ENCODE results near the gene HEYL. TPM values are rescaled to one million over a fixed set of nuclear protein-coding genes. Genes with fewer than 3 reads are reported as not detected.
A peak's percentile ranks its signal among the peaks of the same experiment; 100 is the strongest.

The HEYL gene
- total RNA-seq, 4 donors from 2014 or later = 0.42 to 3.0 (median 1.6) TPM

DNA sequence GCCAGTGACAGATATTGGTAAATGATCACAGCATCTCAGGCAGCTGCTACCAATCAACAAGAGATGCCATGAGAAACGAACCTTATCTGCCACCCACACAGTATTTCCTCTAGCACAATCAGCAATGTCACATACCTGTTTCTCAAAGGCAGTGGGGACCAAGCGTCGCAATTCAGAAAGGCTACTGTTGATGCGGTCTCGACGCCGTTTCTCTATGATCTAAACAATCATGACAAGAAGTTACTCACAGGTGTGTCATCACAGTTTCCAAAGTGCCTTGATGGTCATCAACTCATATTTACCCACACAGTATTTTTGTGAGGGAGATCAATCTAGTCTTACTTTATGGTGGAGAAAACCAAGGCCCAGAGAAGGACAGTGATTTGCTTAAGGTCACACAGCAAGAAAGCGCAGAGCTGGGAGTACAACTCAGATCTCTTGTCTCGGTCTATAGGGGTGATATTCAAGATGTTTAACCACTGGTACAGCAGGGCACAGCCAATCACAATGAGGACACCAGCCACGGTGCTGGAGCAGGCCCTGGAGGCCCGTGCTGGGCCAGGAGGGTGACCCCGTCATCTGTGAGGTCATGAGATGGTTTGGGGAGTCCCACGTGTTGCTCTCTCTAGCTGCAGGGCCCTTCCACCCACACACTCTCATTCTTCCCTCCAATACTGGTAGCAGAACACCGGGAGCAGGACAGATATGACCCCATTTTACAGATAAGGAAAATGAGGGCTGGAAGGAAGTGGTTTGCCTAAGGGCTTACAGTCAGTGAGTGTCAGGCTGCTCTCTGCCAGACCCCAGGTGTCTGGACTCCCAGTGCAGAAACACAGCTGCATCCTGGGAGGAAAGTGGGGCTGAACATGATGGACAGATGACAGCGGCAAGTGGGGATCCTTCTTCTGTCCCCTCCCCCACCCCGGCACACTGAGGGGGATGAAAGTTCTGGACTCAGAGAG is 7.8 kb downstream of the HEYL start:
- no peak for DNase-seq (ENCODE audit: low spot score in 2 of 2)
- TF ChIP-seq POLR2A (IDR thresholded peaks at IDR 0.05) = no peak
- TF ChIP-seq, protein P1, sequence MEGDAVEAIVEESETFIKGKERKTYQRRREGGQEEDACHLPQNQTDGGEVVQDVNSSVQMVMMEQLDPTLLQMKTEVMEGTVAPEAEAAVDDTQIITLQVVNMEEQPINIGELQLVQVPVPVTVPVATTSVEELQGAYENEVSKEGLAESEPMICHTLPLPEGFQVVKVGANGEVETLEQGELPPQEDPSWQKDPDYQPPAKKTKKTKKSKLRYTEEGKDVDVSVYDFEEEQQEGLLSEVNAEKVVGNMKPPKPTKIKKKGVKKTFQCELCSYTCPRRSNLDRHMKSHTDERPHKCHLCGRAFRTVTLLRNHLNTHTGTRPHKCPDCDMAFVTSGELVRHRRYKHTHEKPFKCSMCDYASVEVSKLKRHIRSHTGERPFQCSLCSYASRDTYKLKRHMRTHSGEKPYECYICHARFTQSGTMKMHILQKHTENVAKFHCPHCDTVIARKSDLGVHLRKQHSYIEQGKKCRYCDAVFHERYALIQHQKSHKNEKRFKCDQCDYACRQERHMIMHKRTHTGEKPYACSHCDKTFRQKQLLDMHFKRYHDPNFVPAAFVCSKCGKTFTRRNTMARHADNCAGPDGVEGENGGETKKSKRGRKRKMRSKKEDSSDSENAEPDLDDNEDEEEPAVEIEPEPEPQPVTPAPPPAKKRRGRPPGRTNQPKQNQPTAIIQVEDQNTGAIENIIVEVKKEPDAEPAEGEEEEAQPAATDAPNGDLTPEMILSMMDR (IDR thresholded peaks at IDR 0.05) = no peak
- intact Hi-C loops (cut with DNase I; ENCODE audit: low total_unique reads) = no loop called here
- H3K4me3 ChIP-seq (ENCODE audit: low read depth, poor library complexity, severe bottlenecking) = no peak overlapping the region
- WGBS, 2 donors = 77 to 80% methylated on average over 16 of the region's 16 CpGs

DNA sequence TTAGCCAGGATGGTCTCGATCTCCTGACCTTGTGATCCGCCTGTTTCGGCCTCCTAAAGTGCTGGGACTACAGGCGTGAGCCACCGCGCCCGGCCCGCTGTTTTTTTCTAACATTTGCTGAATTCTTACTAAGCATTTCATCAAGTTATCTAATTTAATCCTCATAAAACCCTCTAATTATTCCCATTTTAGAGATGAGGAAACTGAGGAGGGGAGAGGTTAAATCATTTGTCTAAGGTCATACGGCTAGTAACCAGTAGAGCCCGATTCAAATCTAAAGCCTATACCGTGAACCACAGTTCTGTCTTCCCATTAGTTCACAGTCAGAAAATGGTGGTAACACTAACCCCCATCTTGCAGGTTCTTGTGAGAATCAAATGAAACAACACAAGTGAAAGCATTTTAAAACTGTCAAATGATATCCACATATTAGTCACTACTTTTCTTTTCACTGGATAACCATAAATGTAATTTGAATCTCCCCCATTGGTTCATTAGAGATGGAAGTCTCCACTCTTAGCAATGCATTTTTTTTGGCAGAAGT is 10.6 kb downstream of the HEYL start:
- 94 to 97% methylated on average over 11 of the region's 11 CpGs for WGBS, 2 donors
- no peak overlapping the region for H3K4me3 ChIP-seq (ENCODE audit: low read depth, poor library complexity, severe bottlenecking)
- intact Hi-C loops (cut with DNase I; ENCODE audit: low total_unique reads) = no loop called here
- DNase-seq (ENCODE audit: low spot score in 2 of 2) = no peak
- TF ChIP-seq, protein P1 (IDR thresholded peaks at IDR 0.05) = no peak
- TF ChIP-seq POLR2A (IDR thresholded peaks at IDR 0.05) = no peak

DNA sequence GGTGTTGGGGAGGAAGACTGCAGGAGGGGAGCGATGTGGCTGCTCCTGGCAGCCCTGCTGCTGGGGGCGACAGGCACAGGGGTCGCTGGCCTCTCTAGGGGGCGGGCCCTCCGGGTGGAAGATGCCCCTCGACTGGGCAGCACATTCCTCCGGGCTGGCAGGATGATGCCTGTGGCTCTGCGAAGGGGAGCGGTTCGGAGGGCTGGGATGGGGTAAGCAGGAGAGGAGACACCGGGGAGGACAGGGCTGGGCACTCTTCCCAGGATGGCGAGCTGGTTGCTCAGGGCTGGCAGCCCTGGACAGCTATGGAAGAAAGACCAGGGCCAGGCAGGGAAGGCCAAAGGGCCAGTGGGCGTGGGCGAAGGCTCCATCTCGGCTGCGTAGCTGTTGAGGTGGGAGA is 12.8 kb downstream of the HEYL start:
- TF ChIP-seq, protein P1 (IDR thresholded peaks at IDR 0.05) = no peak
- no peak for TF ChIP-seq POLR2A (IDR thresholded peaks at IDR 0.05)
- DNase-seq (ENCODE audit: low spot score in 2 of 2) = no peak
- intact Hi-C loops (cut with DNase I; ENCODE audit: low total_unique reads) = no loop called here
- WGBS, 2 donors = 86 to 89% methylated on average over 16 of the region's 16 CpGs
- no peak overlapping the region for H3K4me3 ChIP-seq (ENCODE audit: low read depth, poor library complexity, severe bottlenecking)

DNA sequence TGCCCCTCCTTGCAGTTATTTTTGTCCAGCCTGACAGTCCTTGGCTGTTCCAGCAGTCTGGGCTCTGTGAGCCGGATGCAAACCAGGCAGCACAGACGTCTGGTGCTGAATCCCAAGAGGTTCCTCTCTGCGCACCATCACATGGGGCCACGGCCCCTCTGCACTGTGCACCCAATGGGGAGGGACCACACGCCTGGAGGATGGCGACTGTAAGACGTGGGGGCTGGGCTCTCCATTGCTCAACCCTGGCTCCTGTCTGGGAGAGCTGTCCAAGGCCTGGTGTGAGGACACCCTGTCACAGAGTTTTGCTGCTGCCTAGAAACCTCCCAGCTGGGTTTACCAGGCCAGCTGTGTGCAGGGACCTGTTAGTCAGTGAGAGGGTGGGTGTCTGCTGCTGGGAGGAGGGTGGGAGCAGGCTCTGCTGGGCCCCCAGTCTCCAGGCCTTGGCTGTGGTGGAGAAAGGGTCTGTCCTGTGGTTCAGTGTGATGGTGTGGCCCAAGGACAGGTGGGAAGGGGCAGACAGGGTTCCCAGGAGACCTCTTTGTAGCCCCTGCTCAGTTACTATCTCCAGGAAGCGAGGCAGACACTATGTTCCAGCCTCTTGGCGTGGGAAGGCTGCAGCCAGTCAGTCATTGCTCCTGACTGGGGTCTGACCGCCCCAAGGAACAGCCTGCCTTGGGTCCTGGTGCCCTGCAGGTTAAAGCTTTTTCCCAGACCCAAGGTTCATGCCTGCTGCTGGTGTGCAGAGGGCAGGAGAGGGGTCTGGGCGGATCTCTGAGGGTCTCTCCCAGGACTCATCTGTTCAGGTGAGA is 13.8 kb downstream of the HEYL start:
- peak; percentile 47 to 88 for DNase-seq (ENCODE audit: low spot score in 2 of 2)
- TF ChIP-seq, protein P1 (IDR thresholded peaks at IDR 0.05) = no peak
- TF ChIP-seq POLR2A (IDR thresholded peaks at IDR 0.05) = no peak
- intact Hi-C loops (cut with DNase I; ENCODE audit: low total_unique reads) = no loop called here
- no peak overlapping the region for H3K4me3 ChIP-seq (ENCODE audit: low read depth, poor library complexity, severe bottlenecking)
- WGBS, 2 donors = 68 to 77% methylated on average over 8 to 11 of the region's 11 CpGs

DNA sequence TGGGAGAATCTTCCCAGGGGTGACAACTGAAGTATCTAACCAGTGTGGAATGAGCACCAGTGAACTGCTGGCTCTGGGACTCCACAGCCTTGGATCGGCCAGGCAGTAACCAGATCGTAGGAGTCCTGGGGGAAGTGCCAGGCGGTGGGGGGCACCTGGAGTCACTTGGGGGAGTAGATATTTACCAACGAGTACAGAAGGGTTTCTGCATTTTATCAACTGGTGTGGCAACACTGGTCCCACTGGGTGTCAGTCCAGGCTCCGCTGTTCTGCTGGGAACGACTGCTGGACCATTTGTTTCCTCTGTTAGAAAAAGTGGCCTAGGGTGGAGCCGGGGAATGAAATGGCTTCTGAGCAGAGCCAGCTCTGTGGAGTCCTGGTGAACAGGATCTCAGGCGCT is 14.4 kb downstream of the HEYL start:
- intact Hi-C loops (cut with DNase I; ENCODE audit: low total_unique reads) = no loop called here
- no peak for TF ChIP-seq POLR2A (IDR thresholded peaks at IDR 0.05)
- TF ChIP-seq, protein P1 (IDR thresholded peaks at IDR 0.05) = no peak
- WGBS, 2 donors = 56 to 76% methylated on average over 7 to 8 of the region's 8 CpGs
- H3K4me3 ChIP-seq (ENCODE audit: low read depth, poor library complexity, severe bottlenecking) = no peak overlapping the region
- DNase-seq (ENCODE audit: low spot score in 2 of 2) = no peak
